Activated CD8-positive, alpha-beta T cell treated with anti-CD3 and anti-CD28 coated beads, Interleukin-2, amount 10 ng/mL, durations not matched to agents 7 days and 5 days (primary cell): ENCODE measurements around the gene BTNL2. TPM values are rescaled to one million over a fixed set of nuclear protein-coding genes. Genes with fewer than 3 reads are reported as not detected.

ENCODE experiments used
- ATAC-seq: fragments of 150-1000 bp; cut with Tn5 transposase; one replicate; pipeline ENCODE4 v1.10.0; 2021; ENCODE audit warnings: moderate library complexity
- CTCF ChIA-PET: fragments of 350-600 bp; sonication (Branson Sonifier 250); formaldehyde crosslinking; loops from one replicate; lab custom pipeline; 2021; ENCODE audit warnings: antibody characterized with exemption; lab: Charles Lee
- POLR2A ChIA-PET: fragments of 350-600 bp; sonication (Branson Sonifier 250); formaldehyde crosslinking; loops from one replicate; lab custom pipeline; 2021; ENCODE audit warnings: antibody characterized with exemption; lab: Charles Lee
- DNase-seq: peaks from one replicate; pipeline ENCODE4 v3.0.0-alpha.2; 2020
- H3K27ac Mint-ChIP-seq: one replicate; pipeline ENCODE4 v1.8.0; 2021; ENCODE audit warnings: mild to moderate bottlenecking, mixed read lengths
- H3K27me3 Mint-ChIP-seq: one replicate; pipeline ENCODE4 v1.8.0; 2021; ENCODE audit warnings: low read depth, mixed read lengths
- H3K36me3 Mint-ChIP-seq: one replicate; pipeline ENCODE4 v1.8.0; 2021; ENCODE audit warnings: low read depth, mixed read lengths
- H3K4me1 Mint-ChIP-seq: one replicate; pipeline ENCODE4 v1.8.0; 2021; ENCODE audit warnings: low read depth, mixed read lengths
- H3K4me3 Mint-ChIP-seq: one replicate; pipeline ENCODE4 v1.8.0; 2021; ENCODE audit warnings: mild to moderate bottlenecking, mixed read lengths
- H3K9me3 Mint-ChIP-seq: one replicate; pipeline ENCODE4 v1.8.0; 2022; ENCODE audit warnings: mixed read lengths; ENCODE audit not compliant: insufficient read depth
- total RNA-seq, 2 experiments: library from RNA; stranded (reverse); gene quantifications; one replicate each; pipeline ENCODE4 v1.2.3, GENCODE V29; 2021

The BTNL2 gene
- not detected for total RNA-seq

GRCh38 chr6:32406857-32407256 lies at the start of gene BTNL2:
Gene BTNL2, minus strand, starts transcription at chr6:32407181. Its CDS starts 58 bp downstream, at chr6:32407123.
- DNase-seq (no peak), ATAC-seq (no peak)
- POLR2A ChIA-PET, result no interaction called here
- Mint-ChIP-seq H3K27me3 (peaks cover 46% of the 10 kb centered on the region), H3K4me1 (no peaks in the 10 kb centered on the region), H3K9me3 (no peaks in the 10 kb centered on the region), H3K36me3 (no peaks in the 10 kb centered on the region), H3K4me3 (no peak within 1 kb of the TSS), H3K27ac (no peak within 1 kb of the TSS)
- CTCF ChIA-PET, result interaction anchor here (5.9 kb wide), 1 partner anchor 7 kb away, joined by 39 read pairs; no protein-coding TSS in a partner anchor

- POLR2A ChIA-PET, result interaction anchor here (0.7 kb wide), 1 partner anchor 242 kb away, joined by 4 read pairs; no protein-coding TSS in a partner anchor
- Mint-ChIP-seq H3K4me3 (no peak overlapping the region), H3K27ac (no peak overlapping the region), H3K4me1 (no peaks in the 10 kb centered on the region), H3K27me3 (peaks cover 44% of the 10 kb centered on the region), H3K9me3 (peaks cover under 1% of the 10 kb centered on the region), H3K36me3 (peaks cover 1% of the 10 kb centered on the region)
- DNase-seq (no peak), ATAC-seq (no peak)
- CTCF ChIA-PET, result no interaction called here
Observed at GRCh38 chr6:32449088-32449736, 42.2 kb upstream of the BTNL2 start.

DNA sequence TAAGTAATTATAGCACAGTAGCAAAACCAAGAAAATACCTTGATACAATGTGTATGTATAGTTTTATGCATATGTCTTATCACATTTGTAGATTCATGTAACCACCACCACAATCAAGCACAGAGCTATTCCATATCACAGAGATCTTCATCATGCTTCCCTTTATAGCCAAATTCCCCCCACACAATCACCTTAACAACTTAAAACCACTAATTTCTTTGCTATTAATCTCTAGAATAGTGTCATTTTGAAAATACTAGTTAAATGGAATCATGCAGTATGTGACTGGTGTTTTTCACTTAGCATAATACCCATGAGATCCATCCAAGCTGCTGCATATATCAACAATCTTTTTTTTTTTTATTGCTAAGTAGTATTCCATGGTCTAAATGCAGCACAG lies 41.0 kb upstream of the BTNL2 start:
- no peak overlapping the region for H3K4me3 Mint-ChIP-seq
- H3K4me1 Mint-ChIP-seq, result no peaks in the 10 kb centered on the region
- H3K27me3 Mint-ChIP-seq, result peaks cover 49% of the 10 kb centered on the region
- no peak for ATAC-seq
- POLR2A ChIA-PET, result no interaction called here
- H3K36me3 Mint-ChIP-seq, result peaks cover 1% of the 10 kb centered on the region
- DNase-seq, result no peak
- H3K27ac Mint-ChIP-seq, result no peak overlapping the region
- CTCF ChIA-PET, result interaction anchor here (1.0 to 1.4 kb wide), 3 partner anchors 14 to 35 kb away, joined by 3 to 4 read pairs (median 3); no protein-coding TSS in a partner anchor
- no peaks in the 10 kb centered on the region for H3K9me3 Mint-ChIP-seq

DNA sequence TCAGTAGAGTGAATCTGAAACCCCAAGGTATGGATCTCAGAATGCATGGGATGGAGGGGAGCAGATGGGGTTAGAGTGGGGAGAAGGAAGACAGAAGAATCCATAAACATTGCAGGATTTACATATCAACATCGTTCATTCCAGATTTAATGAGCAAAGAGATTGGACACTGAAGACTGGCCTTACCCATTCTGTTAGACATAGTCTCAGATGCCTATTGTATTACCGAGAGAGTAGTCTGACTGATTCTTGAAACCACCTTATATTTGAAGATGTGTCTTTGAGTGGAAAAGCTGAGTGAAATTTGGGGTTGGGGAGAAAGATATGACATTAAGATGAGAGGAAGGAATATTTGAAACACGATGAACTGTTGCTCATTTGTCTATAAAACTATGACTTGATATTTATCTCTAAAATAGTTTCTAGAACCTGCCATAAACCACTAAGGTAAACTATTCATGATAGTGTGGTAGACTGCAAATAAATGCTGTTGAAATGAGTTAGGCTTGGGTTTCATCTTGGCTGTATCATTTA lies 38.4 kb upstream of the BTNL2 start:
- H3K27ac Mint-ChIP-seq, result no peak overlapping the region
- DNase-seq (no peak), ATAC-seq (no peak)
- peaks cover 5% of the 10 kb centered on the region for H3K4me1 Mint-ChIP-seq
- POLR2A ChIA-PET, result no interaction called here
- H3K4me3 Mint-ChIP-seq, result no peak overlapping the region
- H3K9me3 Mint-ChIP-seq, result no peaks in the 10 kb centered on the region
- CTCF ChIA-PET, result interaction anchor here (0.8 to 1.2 kb wide), 2 partner anchors 13 to 31 kb away, joined by 3 read pairs; no protein-coding TSS in a partner anchor
- H3K36me3 Mint-ChIP-seq, result peaks cover 1% of the 10 kb centered on the region
- peaks cover 42% of the 10 kb centered on the region for H3K27me3 Mint-ChIP-seq

DNA sequence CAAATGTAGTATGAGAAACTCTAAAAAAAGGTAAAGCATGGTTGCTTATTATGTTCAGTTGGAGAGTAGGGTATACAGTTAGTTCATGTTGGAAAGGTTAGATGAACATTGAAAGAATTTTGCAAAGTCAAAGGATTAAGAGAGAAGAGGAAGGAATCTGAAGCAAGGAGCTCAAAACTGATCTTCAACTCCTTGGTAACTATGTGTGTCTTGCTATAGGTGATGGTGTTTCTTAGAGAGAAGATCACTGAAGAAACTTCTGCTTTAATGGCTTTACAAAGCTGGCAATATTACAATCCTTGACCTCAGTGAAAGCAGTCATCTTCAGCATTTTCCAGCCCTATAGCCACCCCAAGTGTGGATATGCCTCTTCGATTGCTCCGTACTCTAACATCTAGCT lies 37.5 kb upstream of the BTNL2 start:
- CTCF ChIA-PET, result no interaction called here
- H3K27ac Mint-ChIP-seq, result no peak overlapping the region
- POLR2A ChIA-PET, result no interaction called here
- ATAC-seq (no peak), DNase-seq (no peak)
- peaks cover 1% of the 10 kb centered on the region for H3K36me3 Mint-ChIP-seq
- no peak overlapping the region for H3K4me3 Mint-ChIP-seq
- peaks cover 13% of the 10 kb centered on the region for H3K4me1 Mint-ChIP-seq
- no peaks in the 10 kb centered on the region for H3K9me3 Mint-ChIP-seq
- H3K27me3 Mint-ChIP-seq, result peaks cover 35% of the 10 kb centered on the region

GRCh38 chr6:32442977-32443552 lies 36.1 kb upstream of the BTNL2 start:
- Mint-ChIP-seq H3K27ac (no peak overlapping the region), H3K4me3 (no peak overlapping the region), H3K4me1 (peaks cover 18% of the 10 kb centered on the region), H3K9me3 (no peaks in the 10 kb centered on the region), H3K27me3 (peaks cover 34% of the 10 kb centered on the region), H3K36me3 (peaks cover 1% of the 10 kb centered on the region)
- no peak for ATAC-seq
- CTCF ChIA-PET, result no interaction called here
- no peak for DNase-seq
- POLR2A ChIA-PET, result no interaction called here

- H3K36me3 Mint-ChIP-seq, result peaks cover 1% of the 10 kb centered on the region
- no peak for DNase-seq
- CTCF ChIA-PET, result no interaction called here
Observed at GRCh38 chr6:32442243-32442667, 35.3 kb upstream of the BTNL2 start.

DNA sequence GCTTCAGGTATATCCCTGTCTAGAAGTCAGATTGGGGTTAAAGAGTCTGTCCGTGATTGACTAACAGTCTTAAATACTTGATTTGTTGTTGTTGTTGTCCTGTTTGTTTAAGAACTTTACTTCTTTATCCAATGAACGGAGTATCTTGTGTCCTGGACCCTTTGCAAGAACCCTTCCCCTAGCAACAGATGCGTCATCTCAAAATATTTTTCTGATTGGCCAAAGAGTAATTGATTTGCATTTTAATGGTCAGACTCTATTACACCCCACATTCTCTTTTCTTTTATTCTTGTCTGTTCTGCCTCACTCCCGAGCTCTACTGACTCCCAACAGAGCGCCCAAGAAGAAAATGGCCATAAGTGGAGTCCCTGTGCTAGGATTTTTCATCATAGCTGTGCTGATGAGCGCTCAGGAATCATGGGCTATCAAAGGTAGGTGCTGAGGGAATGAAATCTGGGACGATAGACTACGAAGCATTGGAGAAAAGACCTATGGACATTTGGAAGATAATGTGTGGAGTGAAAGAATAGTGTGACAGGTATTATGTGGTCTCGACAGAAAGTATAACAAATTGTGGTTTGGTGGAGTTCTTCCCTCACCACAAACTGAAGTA lies 32.7 kb upstream of the BTNL2 start, which contains the start of gene HLA-DRA:
Gene HLA-DRA (plus strand): TSS at position 286 of the 613 bp plus-strand sequence. CDS start 64 bp downstream, at position 350.
- DNase-seq (peak; percentile 63), ATAC-seq (peak; percentile 91)
- Mint-ChIP-seq H3K4me1 (peaks cover 18% of the 10 kb centered on the region), H3K4me3 (peak within 1 kb of the TSS; percentile 70), H3K36me3 (peaks cover 1% of the 10 kb centered on the region), H3K27ac (peak within 1 kb of the TSS; percentile 63), H3K27me3 (peaks cover 32% of the 10 kb centered on the region), H3K9me3 (no peaks in the 10 kb centered on the region)
- ChIA-PET POLR2A (interaction anchor here (1.1 kb wide), 1 partner anchor 532 kb away, joined by 4 read pairs; no protein-coding TSS in a partner anchor), CTCF (interaction anchor here (0.8 to 2.9 kb wide), 5 partner anchors 26 to 428 kb away, joined by 3 to 13 read pairs (median 5); no protein-coding TSS in a partner anchor)

More at GRCh38 chr6:32442243-32442667, 35.3 kb upstream of the BTNL2 start:
- Mint-ChIP-seq H3K4me1 (peaks cover 18% of the 10 kb centered on the region), H3K27me3 (peaks cover 31% of the 10 kb centered on the region), H3K27ac (no peak overlapping the region), H3K4me3 (no peak overlapping the region), H3K9me3 (no peaks in the 10 kb centered on the region)
- POLR2A ChIA-PET, result no interaction called here
- ATAC-seq, result no peak

- CTCF ChIA-PET, result interaction anchor here (0.8 to 2.9 kb wide), 5 partner anchors 25 to 429 kb away, joined by 3 to 13 read pairs (median 5); no protein-coding TSS in a partner anchor
- DNase-seq, result no peak
- Mint-ChIP-seq H3K9me3 (no peaks in the 10 kb centered on the region), H3K27me3 (peaks cover 33% of the 10 kb centered on the region), H3K27ac (no peak overlapping the region), H3K4me1 (peaks cover 18% of the 10 kb centered on the region), H3K36me3 (no peaks in the 10 kb centered on the region), H3K4me3 (no peak overlapping the region)
- POLR2A ChIA-PET, result interaction anchor here (0.6 to 1.1 kb wide), 2 partner anchors 28 to 533 kb away, joined by 3 to 4 read pairs; no protein-coding TSS in a partner anchor
- ATAC-seq, result no peak
Observed at GRCh38 chr6:32439139-32439538, 32.2 kb upstream of the BTNL2 start.

DNA sequence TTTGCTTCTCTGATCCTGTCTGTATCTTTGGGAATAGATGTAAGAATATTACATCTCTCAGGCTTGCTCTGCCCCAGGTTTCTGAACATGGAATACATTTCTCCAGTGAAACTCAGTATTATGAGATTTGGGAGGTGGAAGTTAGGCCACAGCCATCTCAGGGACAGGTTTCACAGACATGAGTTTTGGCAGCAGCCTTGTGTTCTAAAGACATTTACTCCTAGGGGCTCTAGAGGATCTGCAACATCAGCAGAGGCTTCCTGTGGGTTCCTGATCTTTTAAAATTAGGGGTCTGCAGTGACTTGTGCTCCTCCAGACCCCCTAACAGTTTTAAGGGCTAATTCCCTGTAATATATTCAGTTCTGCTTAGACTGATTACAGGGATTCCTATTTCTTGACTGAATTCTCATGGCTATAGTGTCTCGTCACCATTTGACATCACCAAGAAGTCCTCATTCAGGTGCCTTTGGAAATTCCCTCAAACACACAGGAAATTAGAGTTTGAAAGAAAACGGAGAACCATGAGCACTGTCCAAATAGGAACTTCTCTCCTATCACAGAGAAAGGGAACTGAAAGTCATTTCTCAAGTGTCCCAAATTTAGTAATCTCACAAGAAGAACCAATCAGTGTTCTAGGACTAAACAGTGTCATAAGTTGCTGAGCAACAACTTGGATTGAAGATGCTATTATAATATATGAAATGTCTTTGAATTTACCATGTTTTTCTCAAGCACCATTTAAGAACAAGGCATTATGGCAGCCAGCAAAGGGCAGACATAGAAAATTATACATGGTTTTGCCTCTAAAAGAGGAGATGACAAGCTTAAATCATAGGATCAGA lies 30.2 kb upstream of the BTNL2 start:
- Mint-ChIP-seq H3K27ac (no peak overlapping the region), H3K27me3 (peaks cover 33% of the 10 kb centered on the region), H3K4me1 (peaks cover 18% of the 10 kb centered on the region), H3K9me3 (no peaks in the 10 kb centered on the region), H3K36me3 (no peaks in the 10 kb centered on the region), H3K4me3 (no peak overlapping the region)
- ChIA-PET POLR2A (no interaction called here), CTCF (interaction anchor here (0.7 kb wide), 1 partner anchor 204 kb away, joined by 3 read pairs; no protein-coding TSS in a partner anchor)
- DNase-seq (no peak), ATAC-seq (no peak)

GRCh38 chr6:32436186-32436585 lies 29.2 kb upstream of the BTNL2 start:
- Mint-ChIP-seq H3K36me3 (no peaks in the 10 kb centered on the region), H3K4me3 (no peak overlapping the region), H3K9me3 (no peaks in the 10 kb centered on the region), H3K27me3 (peaks cover 30% of the 10 kb centered on the region), H3K4me1 (peaks cover 18% of the 10 kb centered on the region), H3K27ac (no peak overlapping the region)
- DNase-seq, result no peak
- ChIA-PET POLR2A (no interaction called here), CTCF (interaction anchor here (0.7 kb wide), 2 partner anchors 22 to 264 kb away, joined by 3 to 4 read pairs; no protein-coding TSS in a partner anchor)
- no peak for ATAC-seq
